Measurements from ENCODE around the gene RHD.

RHD gene

DNA sequence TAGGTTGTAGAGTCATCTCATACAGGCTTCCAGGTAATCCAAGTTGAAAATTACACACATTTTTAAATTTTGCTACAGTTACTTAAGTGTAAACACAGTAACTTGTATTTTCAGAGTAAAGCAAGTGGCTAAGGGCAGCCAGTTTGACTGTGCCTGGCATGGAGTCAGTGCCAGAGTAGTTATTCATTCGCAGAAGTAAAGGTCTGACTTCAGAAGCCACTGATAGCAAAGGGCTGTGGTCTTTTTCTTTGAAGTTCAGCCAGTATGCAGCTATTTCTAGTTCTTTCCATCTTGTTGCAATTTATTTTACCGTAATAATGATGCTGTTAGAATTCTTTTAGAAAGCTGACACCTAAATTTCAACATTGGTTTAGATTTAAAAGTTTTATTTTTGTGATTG, 75.2 kb downstream of the RHD start:
- TF ChIP-seq POLR2A (IDR thresholded peaks at IDR 0.05; ENCODE audit: extremely low read depth, insufficient read length) (no peak), MYC (IDR thresholded peaks at IDR 0.05; ENCODE audit: low read depth, low read length) (no peak)
- TF ChIP-seq, protein P1, sequence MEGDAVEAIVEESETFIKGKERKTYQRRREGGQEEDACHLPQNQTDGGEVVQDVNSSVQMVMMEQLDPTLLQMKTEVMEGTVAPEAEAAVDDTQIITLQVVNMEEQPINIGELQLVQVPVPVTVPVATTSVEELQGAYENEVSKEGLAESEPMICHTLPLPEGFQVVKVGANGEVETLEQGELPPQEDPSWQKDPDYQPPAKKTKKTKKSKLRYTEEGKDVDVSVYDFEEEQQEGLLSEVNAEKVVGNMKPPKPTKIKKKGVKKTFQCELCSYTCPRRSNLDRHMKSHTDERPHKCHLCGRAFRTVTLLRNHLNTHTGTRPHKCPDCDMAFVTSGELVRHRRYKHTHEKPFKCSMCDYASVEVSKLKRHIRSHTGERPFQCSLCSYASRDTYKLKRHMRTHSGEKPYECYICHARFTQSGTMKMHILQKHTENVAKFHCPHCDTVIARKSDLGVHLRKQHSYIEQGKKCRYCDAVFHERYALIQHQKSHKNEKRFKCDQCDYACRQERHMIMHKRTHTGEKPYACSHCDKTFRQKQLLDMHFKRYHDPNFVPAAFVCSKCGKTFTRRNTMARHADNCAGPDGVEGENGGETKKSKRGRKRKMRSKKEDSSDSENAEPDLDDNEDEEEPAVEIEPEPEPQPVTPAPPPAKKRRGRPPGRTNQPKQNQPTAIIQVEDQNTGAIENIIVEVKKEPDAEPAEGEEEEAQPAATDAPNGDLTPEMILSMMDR (IDR thresholded peaks at IDR 0.05; ENCODE audit: low read depth, low read length) = no peak
- TF ChIP-seq, protein P2, sequence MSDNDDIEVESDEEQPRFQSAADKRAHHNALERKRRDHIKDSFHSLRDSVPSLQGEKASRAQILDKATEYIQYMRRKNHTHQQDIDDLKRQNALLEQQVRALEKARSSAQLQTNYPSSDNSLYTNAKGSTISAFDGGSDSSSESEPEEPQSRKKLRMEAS (IDR thresholded peaks at IDR 0.05; ENCODE audit: low read depth, low read length) = no peak
- DNase-seq (ENCODE audit: low read depth) = no peak
- no peak overlapping the region for H3K4me3 ChIP-seq (ENCODE audit: low read depth, low read length)

DNA sequence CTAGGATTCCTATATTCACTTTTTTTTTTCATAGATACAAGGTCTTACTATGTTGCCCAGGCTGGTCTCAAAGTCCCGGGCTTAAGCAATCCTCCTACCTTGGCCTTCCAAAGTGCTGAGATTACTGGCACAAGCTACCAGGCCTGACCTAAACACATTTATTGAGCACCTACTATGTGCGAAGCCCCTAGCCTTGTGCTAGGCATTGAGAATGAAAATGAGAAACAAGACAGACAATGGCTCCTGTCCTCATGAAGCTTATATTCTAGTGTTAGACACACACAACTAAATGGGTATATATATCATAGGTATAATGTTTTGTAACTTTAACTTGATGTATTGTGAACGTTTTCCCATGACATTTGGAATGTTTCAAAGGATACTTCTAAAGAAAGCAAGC, 77.3 kb downstream of the RHD start:
- TF ChIP-seq, protein P1 (IDR thresholded peaks at IDR 0.05; ENCODE audit: low read depth, low read length) = no peak
- TF ChIP-seq, protein P2 (IDR thresholded peaks at IDR 0.05; ENCODE audit: low read depth, low read length) = no peak
- TF ChIP-seq POLR2A (IDR thresholded peaks at IDR 0.05; ENCODE audit: extremely low read depth, insufficient read length) (no peak), MYC (IDR thresholded peaks at IDR 0.05; ENCODE audit: low read depth, low read length) (no peak)
- DNase-seq (ENCODE audit: low read depth) = no peak
- no peak overlapping the region for H3K4me3 ChIP-seq (ENCODE audit: low read depth, low read length)

DNA sequence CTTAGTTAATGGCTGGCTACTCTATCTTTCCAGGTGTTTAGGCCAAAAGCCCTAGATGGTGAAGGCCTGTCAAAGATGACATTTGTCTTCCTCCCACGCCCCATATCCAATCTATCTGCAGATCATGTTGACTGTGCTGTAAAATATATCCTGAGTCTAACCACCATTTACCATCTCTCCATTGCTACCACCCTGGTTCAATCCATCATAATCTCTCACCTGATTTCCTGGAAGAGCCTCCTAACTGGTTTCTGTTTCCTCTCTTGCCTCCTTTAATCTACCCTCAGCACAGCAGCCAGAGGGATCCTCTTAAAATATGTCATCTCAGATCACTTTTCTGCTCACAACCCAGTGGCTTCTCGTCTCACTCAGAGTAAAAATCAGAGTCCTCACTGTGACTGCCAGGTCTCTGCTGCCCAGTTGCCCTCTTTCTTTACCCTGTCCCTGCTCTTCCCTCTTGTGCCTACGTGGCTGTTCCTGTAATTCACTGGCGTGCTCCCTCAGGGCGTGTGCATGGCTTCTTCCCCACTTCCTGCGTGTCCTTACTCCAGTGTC, 83.6 kb downstream of the RHD start:
- TF ChIP-seq POLR2A (IDR thresholded peaks at IDR 0.05; ENCODE audit: extremely low read depth, insufficient read length) (no peak), MYC (IDR thresholded peaks at IDR 0.05; ENCODE audit: low read depth, low read length) (no peak)
- TF ChIP-seq, protein P2 (IDR thresholded peaks at IDR 0.05; ENCODE audit: low read depth, low read length) = no peak
- TF ChIP-seq, protein P1 (IDR thresholded peaks at IDR 0.05; ENCODE audit: low read depth, low read length) = no peak
- no peak overlapping the region for H3K4me3 ChIP-seq (ENCODE audit: low read depth, low read length)
- no peak for DNase-seq (ENCODE audit: low read depth)

DNA sequence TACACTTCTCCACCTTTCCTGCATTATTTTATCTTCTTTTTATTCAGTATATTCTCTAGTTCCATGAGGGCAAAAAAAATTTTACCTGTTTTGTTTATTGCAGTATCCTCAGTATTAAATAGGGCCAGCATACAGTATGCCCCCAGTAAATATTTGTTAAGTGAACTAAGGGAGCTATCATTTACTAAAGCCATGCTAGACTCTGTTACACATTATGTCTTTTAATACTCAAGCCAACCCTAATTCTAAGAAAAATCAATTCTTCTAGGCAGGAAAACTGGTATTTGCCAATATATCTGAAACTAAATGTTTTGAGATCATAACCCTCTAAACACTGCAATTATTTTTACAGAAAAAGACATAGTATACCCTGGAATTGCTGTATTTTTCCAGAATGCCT, 84.1 kb downstream of the RHD start:
- TF ChIP-seq MYC (IDR thresholded peaks at IDR 0.05; ENCODE audit: low read depth, low read length) (no peak), POLR2A (IDR thresholded peaks at IDR 0.05; ENCODE audit: extremely low read depth, insufficient read length) (no peak)
- TF ChIP-seq, protein P2 (IDR thresholded peaks at IDR 0.05; ENCODE audit: low read depth, low read length) = no peak
- TF ChIP-seq, protein P1 (IDR thresholded peaks at IDR 0.05; ENCODE audit: low read depth, low read length) = no peak
- DNase-seq (ENCODE audit: low read depth) = no peak
- no peak overlapping the region for H3K4me3 ChIP-seq (ENCODE audit: low read depth, low read length)

DNA sequence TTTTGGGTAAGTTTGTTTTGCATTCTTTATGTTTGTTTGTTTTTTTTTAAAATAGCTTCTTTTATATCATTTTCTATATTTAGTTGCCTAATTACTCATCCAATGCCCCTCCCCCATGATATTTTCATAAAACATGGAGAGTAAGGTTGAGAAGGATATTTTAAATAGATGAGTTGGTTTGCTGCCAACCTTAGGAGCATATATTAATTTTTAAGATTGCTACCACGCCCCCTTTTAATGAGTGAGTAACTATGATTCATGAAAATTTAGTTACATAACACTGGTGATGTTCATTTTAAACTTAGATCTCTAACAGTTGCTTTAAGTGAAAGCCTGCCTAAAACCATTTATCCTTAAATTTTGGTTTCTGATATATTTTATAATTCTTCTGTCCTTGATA, 84.5 kb downstream of the RHD start:
- no peak for TF ChIP-seq MYC (IDR thresholded peaks at IDR 0.05; ENCODE audit: low read depth, low read length)
- TF ChIP-seq, protein P1 (IDR thresholded peaks at IDR 0.05; ENCODE audit: low read depth, low read length) = no peak
- TF ChIP-seq, protein P2 (IDR thresholded peaks at IDR 0.05; ENCODE audit: low read depth, low read length) = no peak
- no peak for TF ChIP-seq POLR2A (IDR thresholded peaks at IDR 0.05; ENCODE audit: extremely low read depth, insufficient read length)
- no peak overlapping the region for H3K4me3 ChIP-seq (ENCODE audit: low read depth, low read length)
- DNase-seq (ENCODE audit: low read depth) = no peak
